ENCODE data around the gene RFX7.
"Not testable (repeated sequence)": the region's sequence is repeated elsewhere in the genome, so short reads cannot be mapped to it uniquely, and the experiment has no call there.

The RFX7 gene

GRCh38 chr15:56205061-56205876, 38.4 kb downstream of the RFX7 start:
- peak; percentile 29 for DNase-seq (ENCODE audit: low spot score)

- not testable (repeated sequence) for DNase-seq (ENCODE audit: low spot score)
Measured at GRCh38 chr15:56203312-56203922, 40.3 kb downstream of the RFX7 start.

GRCh38 chr15:56202701-56203100, 41.0 kb downstream of the RFX7 start:
- DNase-seq (ENCODE audit: low spot score), result no peak

- no peak for DNase-seq (ENCODE audit: low spot score)
Measured at GRCh38 chr15:56199038-56199437, 44.6 kb downstream of the RFX7 start.

- no peak for DNase-seq (ENCODE audit: low spot score)
Measured at GRCh38 chr15:56194035-56194434, 49.6 kb downstream of the RFX7 start.

- DNase-seq (ENCODE audit: low spot score), result no peak
Measured at GRCh38 chr15:56192659-56193442, 50.8 kb downstream of the RFX7 start.

- no peak for DNase-seq (ENCODE audit: low spot score)
Measured at GRCh38 chr15:56187665-56188064, 56.0 kb downstream of the RFX7 start.

- no peak for DNase-seq (ENCODE audit: low spot score)
Measured at GRCh38 chr15:56185980-56186379, 57.7 kb downstream of the RFX7 start.

GRCh38 chr15:56184516-56184915, 59.2 kb downstream of the RFX7 start:
- no peak for DNase-seq (ENCODE audit: low spot score)

- DNase-seq (ENCODE audit: low spot score), result no peak
Measured at GRCh38 chr15:56180851-56181250, 62.8 kb downstream of the RFX7 start.

GRCh38 chr15:56176996-56177395, 66.7 kb downstream of the RFX7 start:
- DNase-seq (ENCODE audit: low spot score), result no peak

- DNase-seq (ENCODE audit: low spot score), result no peak
Measured at GRCh38 chr15:56175788-56176187, 67.9 kb downstream of the RFX7 start.

- no peak for DNase-seq (ENCODE audit: low spot score)
Measured at GRCh38 chr15:56174649-56175048, 69.0 kb downstream of the RFX7 start.

- DNase-seq (ENCODE audit: low spot score), result peak; percentile 5
Measured at GRCh38 chr15:56168394-56168793, 75.3 kb downstream of the RFX7 start.

- no peak for DNase-seq (ENCODE audit: low spot score)
Measured at GRCh38 chr15:56165234-56165633, 78.4 kb downstream of the RFX7 start.

GRCh38 chr15:56160966-56161365, 82.7 kb downstream of the RFX7 start:
- no peak for DNase-seq (ENCODE audit: low spot score)

- no peak for DNase-seq (ENCODE audit: low spot score)
Measured at GRCh38 chr15:56156877-56157276, 86.8 kb downstream of the RFX7 start.

- not testable (repeated sequence) for DNase-seq (ENCODE audit: low spot score)
Measured at GRCh38 chr15:56155278-56155677, 88.4 kb downstream of the RFX7 start.

GRCh38 chr15:56154768-56155167, 88.9 kb downstream of the RFX7 start:
- DNase-seq (ENCODE audit: low spot score), result not testable (repeated sequence)

GRCh38 chr15:56150204-56150603, 93.5 kb downstream of the RFX7 start:
- no peak for DNase-seq (ENCODE audit: low spot score)

- DNase-seq (ENCODE audit: low spot score), result no peak
Measured at GRCh38 chr15:56148064-56148463, 95.6 kb downstream of the RFX7 start.

GRCh38 chr15:56146756-56147155, 96.9 kb downstream of the RFX7 start:
- no peak for DNase-seq (ENCODE audit: low spot score)

- no peak for DNase-seq (ENCODE audit: low spot score)
Measured at GRCh38 chr15:56128081-56128480, 115.6 kb downstream of the RFX7 start.

Data from GM03348 (cell line).